HG03521 (cell line): ENCODE results near the gene LIN52.

ENCODE experiments used
- ATAC-seq: cut with Tn5 transposase; IDR thresholded peaks from one replicate; pipeline ENCODE4 v1.9.1; 2021; ENCODE audit warnings: mild to moderate bottlenecking, moderate library complexity; ENCODE audit not compliant: unreplicated experiment

The LIN52 gene

GRCh38 chr14:74223016-74223415, 138.3 kb downstream of the LIN52 start:
- ATAC-seq, result no peak

GRCh38 chr14:74231784-74232183, 147.0 kb downstream of the LIN52 start:
- ATAC-seq, result no peak

- no peak for ATAC-seq
Measured at GRCh38 chr14:74235017-74235416, 150.3 kb downstream of the LIN52 start.

GRCh38 chr14:74237441-74237840, 152.7 kb downstream of the LIN52 start:
- ATAC-seq, result no peak

GRCh38 chr14:74238974-74239847, 154.5 kb downstream of the LIN52 start, which contains the start of gene VSX2:
VSX2 (plus strand) TSS chr14:74239449; CDS start chr14:74239562, 113 bp downstream.
- ATAC-seq, result no peak

- ATAC-seq, result no peak
Measured at GRCh38 chr14:74239848-74240793, 155.4 kb downstream of the LIN52 start.

- no peak for ATAC-seq
Measured at GRCh38 chr14:74240794-74241651, 156.3 kb downstream of the LIN52 start.

- ATAC-seq, result no peak
Measured at GRCh38 chr14:74241652-74242017, 156.9 kb downstream of the LIN52 start.

- no peak for ATAC-seq
Measured at GRCh38 chr14:74242021-74242779, 157.4 kb downstream of the LIN52 start.

GRCh38 chr14:74242780-74243042, 158.0 kb downstream of the LIN52 start:
- ATAC-seq, result no peak

- ATAC-seq, result no peak
Measured at GRCh38 chr14:74243051-74243450, 158.3 kb downstream of the LIN52 start.

GRCh38 chr14:74244115-74244514, 159.4 kb downstream of the LIN52 start:
- ATAC-seq, result no peak

- ATAC-seq, result no peak
Measured at GRCh38 chr14:74245292-74245691, 160.5 kb downstream of the LIN52 start.

GRCh38 chr14:74246542-74246941, 161.8 kb downstream of the LIN52 start:
- no peak for ATAC-seq

GRCh38 chr14:74248017-74248416, 163.3 kb downstream of the LIN52 start:
- no peak for ATAC-seq

- ATAC-seq, result no peak
Measured at GRCh38 chr14:74249433-74250375, 164.9 kb downstream of the LIN52 start.
